NCI-H526 (cell line): Measurements from ENCODE around the gene ANKRD34A.
A peak's percentile ranks its signal among the peaks of the same experiment; 100 is the strongest.

Experiments used
- DNase-seq, 2 experiments: peaks; one replicate each; lab custom pipeline; 2025; lab: John Stamatoyannopoulos, UW

Gene ANKRD34A

DNA sequence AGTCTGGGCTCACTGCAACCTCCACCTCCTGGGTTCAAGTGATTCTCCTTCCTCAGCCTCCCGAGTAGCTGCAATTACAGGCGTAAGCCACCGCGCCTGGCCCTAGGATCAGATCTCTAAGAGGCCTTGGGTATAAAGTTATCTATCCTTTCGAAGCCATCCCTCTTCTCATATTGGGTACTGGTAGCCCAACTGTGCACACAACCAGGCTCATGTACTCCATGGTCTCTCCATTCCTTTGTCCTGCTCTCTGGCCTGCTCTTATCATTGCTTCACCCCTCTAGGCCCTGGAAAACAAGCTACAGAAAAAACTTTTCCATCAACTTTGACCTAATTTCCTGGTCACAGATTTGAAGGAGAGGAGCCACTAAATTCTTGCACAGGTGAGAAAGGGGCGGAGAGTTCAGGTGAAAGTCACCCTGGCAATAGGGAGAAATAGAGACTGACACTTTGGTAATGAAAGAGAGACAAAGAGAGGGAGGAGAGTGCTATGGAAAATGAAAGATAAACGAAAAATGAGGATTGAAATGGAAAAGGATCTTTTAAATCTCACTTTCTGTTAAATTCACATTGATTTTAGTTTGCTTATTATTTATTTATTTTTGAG lies 26.0 kb upstream of the ANKRD34A start:
- DNase-seq, result no peak

DNA sequence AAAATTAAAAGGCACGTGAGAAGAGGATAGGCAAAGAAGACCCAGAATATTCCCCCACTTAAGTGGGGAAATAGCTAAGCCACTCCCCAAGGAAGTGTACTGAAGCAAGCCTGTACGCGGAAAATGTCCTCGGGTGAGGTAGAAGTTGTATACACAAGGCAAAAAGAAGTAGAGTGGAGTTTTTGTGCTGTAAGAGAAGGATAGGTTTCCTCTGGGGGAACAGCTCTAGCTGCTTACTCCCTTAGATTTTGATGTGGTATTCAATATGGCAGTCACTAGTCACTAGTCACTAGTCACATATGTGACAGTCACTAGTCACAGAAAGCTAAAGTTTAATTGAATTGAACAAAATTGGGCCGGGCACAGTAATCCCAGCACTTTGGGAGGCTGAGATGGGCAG lies 24.4 kb upstream of the ANKRD34A start:
- DNase-seq, result no peak

DNA sequence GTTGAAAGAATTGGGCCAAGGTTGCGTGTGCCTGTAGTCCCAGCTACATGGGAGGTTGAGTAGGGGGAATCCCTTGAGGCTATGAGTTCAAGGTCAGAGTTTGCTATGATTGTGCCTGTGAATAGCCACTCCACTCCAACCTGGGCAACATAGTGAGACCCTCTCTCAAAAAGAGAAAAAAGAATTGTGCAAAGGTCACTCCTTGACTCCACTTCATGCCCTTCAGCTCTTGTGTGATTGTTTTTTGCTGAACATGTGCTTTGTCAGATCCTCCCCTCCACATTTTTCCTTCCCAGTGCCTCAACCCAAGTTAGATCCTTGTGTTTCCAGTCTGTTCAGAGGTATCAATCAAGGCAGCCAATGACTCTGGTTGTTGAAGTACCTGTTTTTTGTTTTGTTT lies 23.6 kb upstream of the ANKRD34A start:
- DNase-seq, result no peak

DNA sequence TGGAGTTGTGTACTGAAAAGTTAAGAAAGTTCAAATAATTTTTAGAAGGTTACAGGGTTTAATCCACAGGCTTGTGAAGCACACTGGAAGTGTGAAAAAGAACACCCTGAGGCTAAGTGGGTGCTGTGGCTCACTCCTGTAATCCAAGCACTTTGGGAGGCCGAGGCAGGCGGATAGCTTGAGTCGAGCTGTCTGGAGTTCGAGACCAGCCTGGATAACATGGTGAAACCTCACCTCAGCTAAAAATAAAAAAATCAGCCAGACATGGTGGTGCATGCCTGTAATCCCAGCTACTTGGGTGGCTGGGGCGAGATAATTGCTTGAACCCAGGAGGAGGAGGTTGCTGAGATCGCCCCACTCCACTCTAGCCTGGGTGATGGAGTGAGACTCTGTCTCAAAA lies 22.2 kb upstream of the ANKRD34A start:
- no peak for DNase-seq

DNA sequence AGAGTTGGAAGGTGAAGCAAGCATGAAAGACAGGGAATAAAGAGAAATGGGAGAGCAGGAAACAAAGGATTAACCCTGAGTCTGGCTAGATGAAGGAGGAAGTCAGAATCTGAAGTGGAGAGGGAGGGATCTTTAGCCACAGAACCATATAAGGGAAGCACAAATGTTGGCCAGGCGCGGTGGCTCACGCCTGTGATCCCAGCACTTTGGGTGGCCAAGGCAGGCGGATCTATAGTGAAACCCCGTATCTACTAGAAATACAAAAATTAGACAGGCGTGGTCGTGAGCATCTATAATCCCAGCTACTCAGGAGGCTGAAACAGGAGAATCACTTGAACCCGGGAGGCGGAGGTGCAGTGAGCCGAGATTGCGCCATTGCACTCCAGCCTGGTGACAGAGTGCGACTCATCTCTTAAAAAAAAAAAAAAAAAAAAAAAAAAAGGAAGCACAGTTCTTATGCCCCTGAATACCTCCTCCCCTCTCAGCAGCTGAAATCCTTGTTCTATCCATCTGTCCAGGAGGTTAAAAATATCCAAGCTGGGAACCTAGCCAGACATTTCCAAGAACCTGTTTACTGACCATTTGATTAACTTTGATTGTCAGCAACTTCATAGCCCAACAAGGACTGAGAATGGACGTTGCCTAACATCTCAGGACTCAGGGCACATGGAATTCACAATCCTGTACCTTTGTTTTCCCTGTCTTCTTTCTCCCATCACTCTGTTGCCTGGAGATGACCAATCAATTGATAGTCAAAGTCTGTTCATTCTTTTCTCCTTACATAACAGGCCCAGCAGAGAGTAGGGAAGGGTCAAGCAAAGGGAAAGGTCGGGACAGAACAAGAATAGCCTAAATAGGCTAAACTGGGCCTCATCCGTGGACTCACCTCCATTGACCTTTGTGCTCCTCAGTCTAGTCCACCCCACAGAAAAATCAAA lies 21.4 kb upstream of the ANKRD34A start:
- no peak for DNase-seq

DNA sequence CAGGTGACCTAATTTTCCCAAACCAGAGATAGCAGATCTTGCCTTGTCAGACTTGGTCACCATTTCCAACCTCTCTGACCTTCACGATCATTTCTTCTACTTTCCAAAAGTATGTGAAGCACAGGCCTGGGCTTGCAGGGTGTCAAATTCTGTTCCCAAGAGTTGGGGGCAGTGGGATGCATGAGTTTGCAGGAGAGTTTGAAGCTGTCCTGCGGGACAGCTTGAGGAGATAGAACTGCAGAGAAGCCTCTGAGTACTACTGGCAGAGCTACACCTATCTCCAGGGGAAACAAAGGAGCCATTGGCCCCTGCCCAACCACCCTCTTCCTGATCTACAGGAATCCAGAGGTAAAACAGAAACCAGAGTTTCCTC lies 20.7 kb upstream of the ANKRD34A start:
- no peak for DNase-seq

DNA sequence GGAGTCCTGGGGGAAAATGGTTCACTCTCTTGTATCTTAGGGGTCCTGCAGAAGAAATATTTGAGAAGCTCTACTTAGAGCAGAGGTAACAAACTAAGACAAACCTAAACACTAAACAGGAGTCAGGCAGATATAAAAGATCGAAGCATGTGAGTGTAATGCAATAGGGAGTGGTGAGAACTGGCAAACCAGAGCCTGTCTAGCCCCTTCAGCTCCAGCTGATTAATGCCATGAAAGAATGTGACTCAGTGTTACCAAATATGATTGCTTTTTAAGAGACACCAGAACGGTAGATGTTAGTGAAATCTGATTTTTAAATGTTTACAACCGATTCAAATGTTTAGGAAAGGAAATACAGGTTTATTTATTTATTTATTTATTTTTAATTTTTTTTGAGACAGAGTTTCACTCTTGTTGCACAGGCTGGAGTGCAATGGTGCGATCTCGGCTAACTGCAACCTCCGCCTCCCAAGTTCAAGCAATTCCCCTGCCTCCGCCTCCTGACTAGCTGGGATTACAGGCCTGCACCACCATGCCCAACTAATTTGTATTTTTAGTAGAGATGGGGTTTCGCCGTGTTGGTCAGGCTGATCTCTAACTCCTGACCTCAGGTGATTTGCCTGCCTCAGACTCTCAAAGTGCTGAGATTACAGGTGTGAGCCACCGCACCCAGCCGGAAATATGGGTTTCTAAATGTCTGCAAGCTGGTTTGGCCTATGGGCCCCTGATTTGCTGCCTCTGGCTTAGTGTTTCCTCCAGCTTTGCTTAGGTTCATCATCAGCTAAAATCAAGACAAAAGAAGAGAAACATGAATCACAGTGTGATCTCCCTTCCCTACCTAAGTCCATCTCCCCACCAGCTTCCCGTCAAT lies 19.8 kb upstream of the ANKRD34A start:
- DNase-seq, result no peak

DNA sequence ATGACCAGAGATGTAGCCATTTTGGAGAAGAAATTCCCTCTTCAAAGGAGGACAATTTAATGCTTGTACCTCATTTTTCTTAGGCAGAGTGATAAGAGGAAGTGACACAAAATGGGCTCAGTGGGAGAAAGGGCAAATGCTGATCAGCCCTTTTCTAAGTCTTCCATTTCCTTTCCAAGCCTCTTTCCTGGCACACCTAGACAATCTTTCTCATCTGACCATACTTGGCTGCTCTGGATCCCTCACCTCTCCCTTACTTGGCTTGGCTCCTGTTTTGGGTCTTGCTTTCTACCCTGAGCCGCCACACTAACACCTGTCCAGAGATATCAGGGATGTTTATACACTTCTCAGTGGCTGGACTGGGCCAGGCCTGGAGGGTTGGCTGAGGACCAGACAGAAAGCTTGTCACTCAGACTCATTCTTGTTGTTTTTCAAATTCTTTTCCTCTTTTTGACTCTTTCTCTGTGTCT lies 18.9 kb upstream of the ANKRD34A start:
- no peak for DNase-seq

DNA sequence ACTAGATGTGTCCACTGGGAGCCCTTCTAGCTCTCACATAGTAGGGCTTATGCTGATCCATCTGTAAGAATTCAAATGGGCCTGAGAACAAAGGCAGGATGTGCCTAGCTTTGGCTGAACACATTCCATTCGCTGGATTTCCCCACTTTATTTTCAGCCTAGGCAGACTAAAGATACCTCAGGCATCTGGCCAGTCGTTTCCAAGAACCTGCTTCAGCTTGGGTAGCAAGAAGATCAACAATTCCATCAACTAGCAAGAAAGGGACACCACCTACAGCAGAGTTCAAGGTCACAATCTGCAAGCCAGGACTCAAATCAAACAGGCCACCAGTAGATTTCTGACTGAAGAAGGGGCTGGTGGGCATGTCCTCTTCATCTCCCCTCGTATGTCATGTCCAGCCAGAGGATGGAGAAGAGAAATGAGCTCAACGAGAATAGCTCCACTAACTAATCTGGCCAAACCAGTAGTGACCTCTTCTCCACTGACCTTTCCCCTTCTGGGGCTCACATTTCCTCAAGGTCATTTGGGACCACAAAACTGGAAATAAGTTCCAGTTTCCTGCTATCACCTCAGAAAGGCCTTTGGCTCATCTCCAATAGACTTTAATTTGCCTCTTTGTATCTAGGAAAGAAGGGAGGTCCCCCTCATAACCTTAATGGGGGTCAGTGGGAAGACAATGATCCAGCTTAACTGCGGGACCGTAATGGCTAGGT lies 17.8 kb upstream of the ANKRD34A start:
- DNase-seq, result no peak

DNA sequence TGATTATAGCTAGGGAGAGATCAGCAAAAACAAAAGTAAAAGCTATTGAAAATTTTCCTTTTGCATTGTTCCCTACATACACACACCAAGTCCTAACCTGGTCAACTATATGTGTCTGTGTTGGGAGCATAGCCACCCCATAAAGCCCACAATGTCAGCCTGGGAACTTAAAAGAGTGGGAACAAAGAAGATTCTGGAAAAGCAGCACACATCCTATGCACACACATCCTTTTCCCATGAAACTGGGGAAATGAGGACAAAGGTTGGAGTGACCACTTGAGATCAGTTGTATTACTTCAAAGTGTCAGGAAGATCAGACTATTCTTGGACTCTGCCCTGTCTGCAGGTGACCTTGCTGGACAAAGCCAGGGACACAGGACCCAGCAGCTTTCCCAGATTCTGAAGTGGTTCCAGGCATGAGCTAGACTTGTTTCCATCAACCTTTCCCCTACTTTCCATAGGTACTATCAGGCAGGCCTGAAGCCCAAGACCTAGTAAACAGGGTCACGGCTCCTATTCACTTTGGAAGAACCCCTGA lies 16.2 kb upstream of the ANKRD34A start:
- no peak for DNase-seq

DNA sequence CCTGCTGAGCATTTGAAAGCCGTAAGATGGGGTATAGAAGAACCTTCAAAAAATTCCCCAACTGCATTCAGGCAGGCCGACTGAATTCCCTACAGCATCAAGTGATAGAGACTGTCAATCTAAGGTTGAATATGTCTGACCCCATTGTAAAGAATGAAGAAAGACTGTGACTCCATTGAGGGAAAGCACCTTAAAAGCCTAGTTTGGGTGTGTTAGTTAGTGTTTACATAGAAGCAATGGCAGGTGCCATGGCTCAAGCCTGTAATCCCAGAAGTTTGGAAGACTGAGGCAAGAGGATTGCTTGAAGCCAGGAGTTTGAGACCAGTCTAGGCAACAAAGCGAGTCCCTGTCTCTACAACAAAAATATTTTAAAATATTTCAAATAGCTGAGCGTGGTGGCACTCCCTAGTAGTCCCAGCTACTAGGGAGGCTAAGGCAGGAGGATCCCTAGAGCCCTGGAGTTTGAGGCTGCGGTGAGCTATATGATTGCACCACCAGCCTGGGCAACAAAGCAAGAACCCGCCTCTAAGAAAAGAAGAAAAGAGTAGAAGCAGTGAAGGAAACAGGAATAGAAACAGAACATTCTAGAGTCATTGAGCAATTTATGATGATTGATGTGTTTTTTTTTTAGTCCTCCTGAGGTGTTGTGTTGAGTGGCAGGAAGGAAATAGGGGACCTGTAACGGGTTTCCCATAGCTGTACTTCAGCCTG lies 15.5 kb upstream of the ANKRD34A start:
- no peak for DNase-seq

DNA sequence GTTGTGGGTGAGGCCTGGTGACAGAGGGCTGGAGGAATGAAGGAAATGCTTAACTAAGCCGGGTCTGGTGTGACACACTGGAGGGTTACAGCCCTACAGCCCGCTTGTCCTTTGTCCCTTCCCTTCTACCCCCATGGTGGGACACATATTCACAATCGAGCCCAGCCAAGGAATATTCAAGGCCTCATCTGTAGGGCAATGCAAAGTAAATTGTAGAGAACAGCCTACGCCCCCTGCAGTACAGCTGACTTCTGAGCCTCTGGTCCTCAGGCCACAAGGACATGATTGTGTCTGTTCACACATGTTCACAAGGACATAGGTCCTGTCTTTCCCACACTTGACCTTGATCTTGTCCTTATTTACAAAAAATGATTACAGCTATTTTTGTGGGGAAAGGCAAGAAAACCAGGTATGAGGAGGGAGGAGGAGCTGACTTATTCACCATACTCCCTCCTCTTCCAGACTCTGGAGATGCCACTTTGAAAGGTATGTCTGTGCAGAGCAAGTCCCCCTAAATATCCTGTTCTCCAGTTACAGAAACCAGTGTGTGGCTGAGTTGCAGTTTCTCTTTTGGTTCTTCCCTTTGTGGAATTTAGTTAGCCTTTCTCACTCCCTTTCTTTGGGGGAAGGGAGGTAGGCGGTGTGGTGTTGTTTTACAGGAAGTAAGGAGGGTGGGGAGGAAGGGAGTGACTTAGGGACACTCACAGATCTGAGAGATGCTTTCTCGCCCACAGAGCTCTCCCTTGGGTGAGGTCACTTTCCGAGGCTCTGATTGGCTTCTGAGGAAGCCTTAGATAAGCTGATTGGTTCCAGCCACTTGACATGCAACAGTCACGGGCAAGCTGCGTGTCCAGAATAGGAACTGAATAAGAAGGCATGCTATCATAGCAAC lies 14.7 kb upstream of the ANKRD34A start:
- peak; percentile 17 to 25 for DNase-seq

DNA sequence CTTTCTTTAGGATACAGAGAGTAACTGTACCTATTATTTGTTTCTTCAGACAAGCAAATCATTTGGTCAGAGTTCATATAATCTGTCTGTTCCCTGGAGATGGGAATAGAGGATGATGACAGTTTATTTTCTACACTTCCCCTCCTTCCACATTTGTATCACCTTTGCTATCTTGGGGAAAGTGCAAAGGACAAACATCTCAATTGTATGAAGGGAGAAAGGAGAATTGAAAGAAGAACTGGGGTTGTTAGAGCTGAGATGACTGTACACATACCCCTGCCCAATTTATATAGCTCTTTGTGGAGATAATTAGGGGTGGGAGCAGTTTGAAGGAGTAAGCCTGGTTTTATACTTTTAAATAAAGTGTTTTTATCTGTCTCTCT lies 14.1 kb upstream of the ANKRD34A start:
- no peak for DNase-seq

DNA sequence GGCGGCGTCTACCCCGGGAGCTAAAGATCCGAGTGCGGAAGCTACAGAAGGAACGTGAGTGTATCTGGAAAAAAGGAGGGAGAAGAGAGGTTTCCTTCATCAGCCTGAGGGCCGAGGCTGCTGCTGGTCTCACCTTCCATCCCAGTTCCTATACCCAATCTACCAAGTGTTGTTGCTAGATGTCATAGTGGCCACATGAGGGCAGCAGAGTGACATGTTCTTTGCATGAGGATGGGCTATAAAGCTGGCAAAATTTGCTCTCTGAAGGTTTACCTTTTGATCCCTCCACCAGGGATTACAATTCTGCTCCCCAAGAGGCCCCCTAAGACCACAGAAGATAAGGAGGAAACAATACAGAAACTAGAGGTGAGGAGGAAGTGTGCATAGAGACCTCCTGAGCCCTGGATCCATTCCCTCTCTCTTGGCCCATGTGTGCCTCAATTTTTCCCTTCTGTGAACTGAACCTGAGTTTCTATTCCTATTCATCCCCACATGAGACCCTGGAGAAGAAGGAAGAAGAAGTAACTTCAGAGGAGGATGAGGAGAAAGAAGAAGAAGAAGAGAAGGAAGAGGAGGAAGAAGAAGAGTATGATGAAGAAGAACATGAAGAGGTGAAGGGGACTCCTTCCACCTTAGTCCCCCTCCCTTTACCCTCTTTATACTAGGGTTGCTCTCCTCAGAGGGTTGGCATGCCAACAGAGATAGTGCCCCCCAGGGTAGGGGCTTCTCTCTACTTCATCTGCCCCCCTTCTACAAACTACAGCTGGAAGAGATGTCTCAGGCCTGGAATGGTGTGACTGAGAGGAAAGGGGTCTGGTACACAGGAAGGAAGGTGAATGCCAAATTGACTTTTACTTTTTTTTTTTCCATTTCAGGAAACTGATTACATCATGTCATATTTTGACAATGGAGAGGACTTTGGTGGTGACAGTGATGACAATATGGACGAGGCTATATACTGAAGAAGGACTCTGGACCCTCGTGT lies 13.4 kb upstream of the ANKRD34A start:
- peak; percentile 87 to 96 for DNase-seq

DNA sequence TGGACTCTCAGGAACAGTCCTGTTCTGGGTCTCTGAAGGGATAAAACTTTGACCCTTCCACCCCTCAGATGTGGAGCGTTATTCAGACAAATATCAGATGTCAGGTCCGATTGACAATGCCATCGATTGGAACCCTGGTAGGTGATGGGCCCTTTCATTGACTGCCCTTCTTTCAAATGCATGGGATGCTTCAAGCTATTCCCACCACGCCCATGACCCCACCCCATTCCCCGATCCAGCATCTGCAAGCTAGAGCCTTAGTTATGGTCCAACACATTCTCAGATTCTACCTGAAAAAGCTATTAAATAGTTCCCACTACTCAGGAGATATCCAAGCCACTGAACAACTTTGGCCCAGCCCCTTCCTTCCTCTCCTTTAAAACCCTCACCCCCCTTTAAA lies 12.6 kb upstream of the ANKRD34A start:
- no peak for DNase-seq

DNA sequence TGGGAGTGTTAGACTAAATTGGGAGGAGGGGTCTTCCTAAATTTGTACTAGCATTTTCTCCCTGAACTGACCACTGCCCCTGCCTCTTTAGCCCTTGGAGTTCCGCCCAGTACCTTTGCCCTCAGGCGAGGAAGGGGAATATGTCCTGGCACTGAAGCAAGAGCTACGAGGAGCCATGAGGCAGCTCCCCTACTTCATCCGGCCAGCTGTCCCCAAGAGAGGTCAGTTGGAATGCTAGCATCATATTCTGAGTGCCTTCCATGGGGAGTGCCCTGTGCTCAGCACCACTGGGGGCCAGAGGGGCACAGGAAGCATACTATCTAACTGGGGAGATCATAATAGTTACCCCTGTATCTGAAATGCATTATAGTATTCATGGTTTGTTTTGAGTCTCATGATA lies 10.8 kb upstream of the ANKRD34A start:
- no peak for DNase-seq

DNA sequence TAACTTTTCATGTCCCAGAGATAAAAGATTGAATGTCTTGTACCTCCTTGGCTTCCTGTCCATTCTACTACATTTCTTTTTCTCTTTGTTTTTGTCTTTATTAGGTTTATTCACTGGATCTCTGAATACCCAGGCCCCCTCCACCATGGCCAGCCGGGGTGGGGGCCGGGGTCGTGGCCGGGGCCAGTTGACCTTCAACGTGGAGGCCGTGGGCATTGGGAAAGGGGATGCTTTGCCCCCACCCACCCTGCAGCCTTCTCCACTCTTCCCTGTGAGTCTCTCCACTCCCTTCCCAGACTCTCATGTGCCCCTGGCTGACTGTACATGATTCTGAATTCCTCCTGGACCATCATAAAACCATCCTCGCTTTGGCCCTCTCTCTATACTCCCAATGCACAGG lies 10.3 kb upstream of the ANKRD34A start:
- DNase-seq, result no peak

DNA sequence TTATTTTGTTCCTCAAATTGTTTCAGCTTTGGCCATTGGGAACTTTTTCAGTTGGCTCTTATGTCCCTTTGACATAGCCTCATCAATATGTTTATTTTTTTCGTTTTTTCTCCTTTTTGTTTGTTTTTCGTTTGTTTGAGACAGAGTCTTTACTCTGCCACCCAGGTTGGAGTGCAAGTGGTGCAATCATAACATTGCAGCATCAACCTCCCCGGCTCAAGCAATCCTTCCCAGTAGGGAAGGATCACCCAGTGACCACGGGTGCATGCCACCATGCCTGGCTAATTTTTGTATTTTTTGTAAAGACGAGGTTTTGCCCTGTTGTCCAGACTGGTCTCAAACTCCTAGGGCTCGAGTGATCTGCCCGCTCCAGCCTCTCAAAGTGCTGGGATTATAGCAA lies 8.2 kb upstream of the ANKRD34A start:
- no peak for DNase-seq

DNA sequence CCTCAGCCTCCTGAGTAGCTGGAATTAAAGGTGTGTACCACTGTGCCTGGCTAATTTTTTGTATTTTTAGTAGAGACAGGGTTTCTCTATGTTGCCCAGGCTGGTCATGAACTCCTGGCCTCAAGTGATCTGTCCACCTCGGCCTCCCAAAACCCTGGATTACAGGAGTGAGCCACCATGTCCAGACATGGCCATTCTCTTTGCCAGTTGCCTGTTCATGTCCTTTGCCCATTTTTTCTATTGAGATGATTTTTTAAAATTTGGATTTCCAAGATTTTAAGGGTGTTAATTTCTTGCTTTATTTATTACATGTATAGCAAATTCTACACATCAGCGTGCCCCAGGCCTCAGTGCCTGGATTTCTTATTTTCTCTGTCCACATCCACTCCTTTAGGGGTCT lies 2.9 kb upstream of the ANKRD34A start:
- no peak for DNase-seq
